Thyroid gland (tissue), 4 donors: ENCODE results near the gene CCDC187.

Source experiments
- CTCF ChIP-seq, 6 experiments: fragments of 200-600 bp in 3 of 6; fragments of 450-650 bp in 3 of 6; sonication (generic) in 3 of 6; IDR thresholded peaks; one replicate each; pipeline ENCODE4 v1.5.1; 2016 to 2019; ENCODE audit warnings: antibody characterized with exemption in 6 of 6, mild to moderate bottlenecking in 2 of 6, inconsistent platforms in 1 of 6, moderate library complexity in 1 of 6
- POLR2A ChIP-seq, 2 donors: fragments of 450-650 bp; IDR thresholded peaks; one replicate each; pipeline ENCODE4 v1.6.1; 2017; ENCODE audit warnings: antibody characterized with exemption in 2 of 2, mild to moderate bottlenecking in 2 of 2, moderate library complexity in 1 of 2

DNA sequence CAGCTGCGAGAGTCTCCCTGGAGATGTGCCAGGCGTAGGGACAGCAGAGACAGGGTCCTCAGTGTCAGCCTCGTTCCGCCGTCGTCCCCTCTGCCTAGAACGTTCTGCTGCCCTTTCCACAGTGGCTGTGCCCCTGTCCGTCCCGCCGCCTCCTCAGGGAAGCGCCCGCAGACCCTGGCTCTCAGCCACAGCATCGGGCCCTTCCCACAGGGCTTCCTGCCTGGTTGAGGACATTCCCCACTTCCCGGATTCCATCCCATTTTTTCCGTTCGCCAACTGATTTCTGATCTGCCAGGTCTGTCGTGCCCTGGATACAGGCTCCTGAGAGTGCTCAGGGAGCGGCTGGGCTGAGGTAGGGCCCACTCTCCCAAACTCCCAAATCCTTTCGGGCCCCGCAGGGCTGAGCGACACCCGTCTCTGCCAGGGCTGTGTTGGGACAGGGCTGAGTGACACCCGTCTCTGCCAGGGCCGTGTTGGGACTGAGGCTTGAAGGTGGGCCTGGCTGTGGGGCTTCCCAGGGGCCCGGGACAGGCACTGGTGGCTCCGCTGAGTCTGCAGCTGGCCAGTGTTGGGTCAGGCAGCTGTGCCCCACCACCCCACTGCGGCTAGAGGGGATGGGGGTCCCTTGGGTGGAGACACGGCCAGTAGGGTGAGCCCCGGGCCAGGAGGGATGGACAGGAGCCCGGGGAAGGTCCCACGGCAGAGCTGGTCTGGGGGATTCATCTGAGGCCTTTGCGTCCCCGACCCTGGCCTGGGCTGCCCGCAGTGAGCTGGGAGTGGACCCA, 43.8 kb upstream of the CCDC187 start:
- no peak for TF ChIP-seq CTCF (IDR thresholded peaks at IDR 0.05)
- TF ChIP-seq POLR2A (IDR thresholded peaks at IDR 0.05) = no peak
